Measurements from ENCODE around the gene PHF14.

GRCh38 chr7:10981317-10981716 is 7.6 kb downstream of the PHF14 start:
- TF ChIP-seq, protein P1, sequence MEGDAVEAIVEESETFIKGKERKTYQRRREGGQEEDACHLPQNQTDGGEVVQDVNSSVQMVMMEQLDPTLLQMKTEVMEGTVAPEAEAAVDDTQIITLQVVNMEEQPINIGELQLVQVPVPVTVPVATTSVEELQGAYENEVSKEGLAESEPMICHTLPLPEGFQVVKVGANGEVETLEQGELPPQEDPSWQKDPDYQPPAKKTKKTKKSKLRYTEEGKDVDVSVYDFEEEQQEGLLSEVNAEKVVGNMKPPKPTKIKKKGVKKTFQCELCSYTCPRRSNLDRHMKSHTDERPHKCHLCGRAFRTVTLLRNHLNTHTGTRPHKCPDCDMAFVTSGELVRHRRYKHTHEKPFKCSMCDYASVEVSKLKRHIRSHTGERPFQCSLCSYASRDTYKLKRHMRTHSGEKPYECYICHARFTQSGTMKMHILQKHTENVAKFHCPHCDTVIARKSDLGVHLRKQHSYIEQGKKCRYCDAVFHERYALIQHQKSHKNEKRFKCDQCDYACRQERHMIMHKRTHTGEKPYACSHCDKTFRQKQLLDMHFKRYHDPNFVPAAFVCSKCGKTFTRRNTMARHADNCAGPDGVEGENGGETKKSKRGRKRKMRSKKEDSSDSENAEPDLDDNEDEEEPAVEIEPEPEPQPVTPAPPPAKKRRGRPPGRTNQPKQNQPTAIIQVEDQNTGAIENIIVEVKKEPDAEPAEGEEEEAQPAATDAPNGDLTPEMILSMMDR (IDR thresholded peaks at IDR 0.05 in 8 of 11, conservative IDR thresholded peaks at IDR 0.05 in 3 of 11) = no peak
- TF ChIP-seq POLR2A (IDR thresholded peaks at IDR 0.05) (no peak), POLR2AphosphoS5 (IDR thresholded peaks at IDR 0.05) (no peak)

Data from spleen (tissue), 7 donors.